HEK293T (cell line): Measurements from ENCODE around the gene STRADA.
"Not testable (repeated sequence)": the region's sequence is repeated elsewhere in the genome, so short reads cannot be mapped to it uniquely, and the experiment has no call there.

ENCODE experiments used
- CTCF ChIA-PET: fragments of 350-600 bp; formaldehyde crosslinking; extraction: SDS; loops from one replicate; lab custom pipeline; 2021; ENCODE audit warnings: antibody characterized with exemption, inconsistent platforms; lab: Yijun Ruan, JAX
- POLR2A ChIA-PET: fragments of 350-600 bp; formaldehyde crosslinking; extraction: SDS; loops from one replicate; lab custom pipeline; 2020; ENCODE audit warnings: antibody characterized with exemption, inconsistent platforms; lab: Yijun Ruan, JAX
- DNase-seq: peaks from one replicate; pipeline ENCODE4 v3.0.0; 2012; ENCODE audit warnings: mixed read lengths; ENCODE audit errors: extremely low spot score
- ARNT ChIP-seq: fragments of 450-650 bp; IDR thresholded peaks from 2 replicates; pipeline ENCODE4 v1.6.1; 2017; ENCODE audit warnings: mild to moderate bottlenecking
- BHLHE40 ChIP-seq: fragments of 450-650 bp; IDR thresholded peaks from 2 replicates; pipeline ENCODE4 v1.6.1; 2016; ENCODE audit warnings: mild to moderate bottlenecking, moderate library complexity, borderline replicate concordance
- CTBP1 ChIP-seq: fragments of 450-650 bp; IDR thresholded peaks from 2 replicates; pipeline ENCODE4 v1.6.1; 2016; ENCODE audit warnings: borderline replicate concordance
- ELF4 ChIP-seq: fragments of 450-650 bp; IDR thresholded peaks from 2 replicates; pipeline ENCODE4 v1.6.1; 2017; ENCODE audit warnings: antibody characterized with exemption
- FOXA1 ChIP-seq: fragments of 450-650 bp; IDR thresholded peaks from 2 replicates; pipeline ENCODE4 v1.6.1; 2016; ENCODE audit warnings: mild to moderate bottlenecking
- FOXK2 ChIP-seq: fragments of 450-650 bp; IDR thresholded peaks from 2 replicates; pipeline ENCODE4 v1.6.1; 2016; ENCODE audit warnings: mild to moderate bottlenecking
- FOXM1 ChIP-seq: fragments of 450-650 bp; IDR thresholded peaks from 2 replicates; pipeline ENCODE4 v1.6.1; 2017; ENCODE audit warnings: mild to moderate bottlenecking, borderline replicate concordance
- HDGF ChIP-seq: fragments of 450-650 bp; IDR thresholded peaks from 2 replicates; pipeline ENCODE4 v1.6.1; 2017; ENCODE audit warnings: antibody characterized with exemption, borderline replicate concordance
- L3MBTL2 ChIP-seq: fragments of 450-650 bp; conservative IDR thresholded peaks from 2 replicates; pipeline ENCODE4 v1.6.1; 2016; ENCODE audit warnings: mild to moderate bottlenecking
- LEF1 ChIP-seq: fragments of 450-650 bp; IDR thresholded peaks from 2 replicates; pipeline ENCODE4 v1.6.1; 2017; ENCODE audit warnings: mild to moderate bottlenecking, borderline replicate concordance
- NFRKB ChIP-seq: fragments of 450-650 bp; IDR thresholded peaks from 2 replicates; pipeline ENCODE4 v1.6.1; 2016; ENCODE audit warnings: mild to moderate bottlenecking, moderate library complexity
- PKNOX1 ChIP-seq: fragments of 450-650 bp; IDR thresholded peaks from 2 replicates; pipeline ENCODE4 v1.6.1; 2016
- SP1 ChIP-seq: fragments of 450-650 bp; IDR thresholded peaks from 2 replicates; pipeline ENCODE4 v1.6.1; 2017
- SUZ12 ChIP-seq: fragments of 450-650 bp; IDR thresholded peaks from 2 replicates; pipeline ENCODE4 v1.6.1; 2016; ENCODE audit warnings: mild to moderate bottlenecking
- TARDBP ChIP-seq: fragments of 450-650 bp; IDR thresholded peaks from 2 replicates; pipeline ENCODE4 v1.6.1; 2016
- ZNF384 ChIP-seq: fragments of 450-650 bp; IDR thresholded peaks from 2 replicates; pipeline ENCODE4 v1.6.1; 2016

The STRADA gene

DNA sequence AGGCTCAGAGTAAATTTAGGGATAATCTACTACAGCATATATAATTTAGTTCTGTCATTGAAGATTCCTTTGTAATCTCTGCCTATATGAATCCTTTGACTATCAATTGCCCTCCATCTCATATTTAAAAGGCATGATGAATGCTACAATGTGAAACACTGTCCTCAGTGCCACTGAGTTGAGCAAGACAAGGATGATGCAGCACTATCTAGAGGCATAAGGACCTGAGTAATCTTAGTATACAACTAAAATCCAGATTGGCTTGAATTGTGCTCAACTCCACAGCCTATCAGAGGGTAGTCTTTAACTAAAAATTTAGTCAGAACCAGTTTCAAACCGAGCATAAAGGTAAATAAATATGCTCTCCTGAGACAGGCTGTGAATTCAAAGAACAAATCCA is 11.6 kb upstream of the STRADA start:
- POLR2A ChIA-PET, result interaction anchor here (1.3 kb wide), 1 partner anchor 11 kb away, joined by 3 read pairs; no protein-coding TSS in a partner anchor
- DNase-seq, result no peak
- CTCF ChIA-PET, result no interaction called here
- TF ChIP-seq BHLHE40, result no peak
- no peak for TF ChIP-seq CTBP1
- no peak for TF ChIP-seq FOXM1
- no peak for TF ChIP-seq L3MBTL2
- TF ChIP-seq LEF1, result no peak
- no peak for TF ChIP-seq ARNT
- TF ChIP-seq SUZ12, result no peak
- no peak for TF ChIP-seq TARDBP
- no peak for TF ChIP-seq FOXK2
- TF ChIP-seq FOXA1, result no peak

DNA sequence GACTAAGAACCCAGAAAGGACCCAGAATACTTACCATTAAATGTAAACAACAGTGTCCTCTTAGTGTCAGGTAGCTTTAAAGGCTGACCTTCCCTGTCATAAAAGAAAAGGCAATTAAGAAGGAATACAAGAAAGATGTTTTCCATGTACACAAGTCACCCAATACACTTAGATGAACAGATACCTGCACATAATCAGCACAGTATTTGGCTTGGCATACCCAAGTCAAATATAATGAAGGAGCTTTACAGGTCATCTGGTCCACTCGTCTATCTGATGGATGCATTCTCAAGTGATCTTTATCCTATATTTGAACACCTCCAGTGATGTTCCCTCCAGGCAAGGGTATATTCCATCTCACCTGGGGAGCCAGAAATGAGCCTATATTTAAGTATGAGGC is 11.1 kb upstream of the STRADA start:
- POLR2A ChIA-PET, result interaction anchor here (1.3 kb wide), 1 partner anchor 10 kb away, joined by 3 read pairs; no protein-coding TSS in a partner anchor
- CTCF ChIA-PET, result no interaction called here
- no peak for TF ChIP-seq ZNF384
- no peak for TF ChIP-seq SP1
- no peak for TF ChIP-seq ELF4
- TF ChIP-seq L3MBTL2, result no peak
- no peak for TF ChIP-seq FOXK2
- TF ChIP-seq NFRKB, result no peak
- TF ChIP-seq LEF1, result no peak
- no peak for TF ChIP-seq SUZ12
- no peak for DNase-seq

- ChIA-PET CTCF (no interaction called here), POLR2A (no interaction called here)
- DNase-seq, result no peak
- no peak for TF ChIP-seq ARNT
- no peak for TF ChIP-seq FOXM1
- TF ChIP-seq FOXA1, result no peak
- no peak for TF ChIP-seq FOXK2
- no peak for TF ChIP-seq TARDBP
- TF ChIP-seq HDGF, result no peak
- no peak for TF ChIP-seq ELF4
- no peak for TF ChIP-seq BHLHE40
- TF ChIP-seq SP1, result no peak
- TF ChIP-seq NFRKB, result no peak
- no peak for TF ChIP-seq L3MBTL2
Measured at GRCh38 chr17:63751806-63752205, 10.2 kb upstream of the STRADA start.

DNA sequence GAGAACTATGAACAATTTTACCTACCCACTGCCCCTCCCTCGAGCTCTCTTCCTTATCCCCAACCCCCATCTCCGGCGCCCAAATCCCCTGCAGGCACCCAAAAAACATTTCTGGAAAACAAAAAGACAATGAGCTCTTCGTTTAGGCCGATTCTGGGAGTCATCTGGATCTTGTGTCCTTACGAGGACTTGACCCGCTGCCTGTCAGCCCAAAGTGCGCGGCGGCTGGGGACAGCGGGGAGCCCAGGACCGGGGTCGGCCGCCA is 524 bp downstream of the STRADA start:
- no peak for DNase-seq

DNA sequence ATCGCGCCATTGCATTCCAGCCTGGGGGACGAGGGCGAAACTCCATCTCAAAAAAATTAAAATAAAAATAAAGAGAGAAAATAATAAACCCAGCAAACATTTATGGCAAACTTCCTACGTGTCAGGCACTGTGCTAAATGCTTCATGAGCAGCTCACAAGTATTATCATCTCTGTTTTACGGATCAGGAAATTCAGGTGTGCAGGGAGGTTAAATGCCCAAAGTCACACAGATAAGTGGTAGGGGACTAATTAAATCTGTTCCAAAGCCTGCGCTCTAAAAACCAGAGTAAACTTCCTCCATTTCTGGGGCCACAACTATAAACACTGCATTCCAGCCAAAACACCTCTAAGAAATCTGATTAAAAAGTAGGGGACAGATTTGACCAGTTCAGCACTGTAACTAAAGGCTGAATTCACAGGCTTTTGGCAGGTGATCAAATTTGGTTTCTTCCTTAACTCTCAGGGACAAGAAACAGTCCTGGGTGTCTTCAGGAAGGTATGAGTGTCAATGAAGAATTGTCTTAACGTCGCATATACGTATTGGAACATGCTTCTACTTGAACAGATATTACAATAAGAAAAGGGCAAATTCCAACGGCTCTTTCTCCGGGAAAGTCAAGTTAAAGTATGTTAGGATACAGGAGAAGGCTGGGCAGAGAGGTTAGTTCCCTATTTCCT is 996 bp downstream of the STRADA start:
- CTCF ChIA-PET, result interaction anchor here (0.6 to 1.2 kb wide), 4 partner anchors 10 to 315 kb away, joined by 3 to 4 read pairs (median 4); partner anchors contain the start of gene TACO1
- no peak for DNase-seq
- POLR2A ChIA-PET, result interaction anchor here (0.6 to 1.4 kb wide), 7 partner anchors 8 to 86 kb away, joined by 3 to 13 read pairs (median 4); partner anchors contain the start of genes CCDC47 and DDX42
- TF ChIP-seq SP1, result no peak
- TF ChIP-seq FOXK2, result no peak
- TF ChIP-seq HDGF, result no peak
- no peak for TF ChIP-seq FOXA1
- TF ChIP-seq ELF4, result no peak
- TF ChIP-seq NFRKB, result no peak
- no peak for TF ChIP-seq SUZ12
- no peak for TF ChIP-seq L3MBTL2

More for the DNA sequence above, 524 bp downstream of the STRADA start:
- ChIA-PET POLR2A (interaction anchor here (0.6 to 1.4 kb wide), 7 partner anchors 9 to 85 kb away, joined by 3 to 13 read pairs (median 4); partner anchors contain the start of genes CCDC47 and DDX42), CTCF (interaction anchor here (1.0 kb wide), 1 partner anchor 10 kb away, joined by 4 read pairs; no protein-coding TSS in a partner anchor)
- TF ChIP-seq SUZ12, result no peak
- TF ChIP-seq FOXK2, result no peak
- no peak for TF ChIP-seq FOXM1
- no peak for TF ChIP-seq HDGF
- TF ChIP-seq CTBP1, result no peak
- no peak for TF ChIP-seq SP1
- no peak for TF ChIP-seq BHLHE40
- TF ChIP-seq ZNF384, result no peak
- TF ChIP-seq TARDBP, result no peak
- TF ChIP-seq FOXA1, result no peak
- TF ChIP-seq L3MBTL2, result no peak
- TF ChIP-seq ELF4, result no peak
- TF ChIP-seq PKNOX1, result no peak
- TF ChIP-seq ARNT, result no peak
- TF ChIP-seq LEF1, result no peak

DNA sequence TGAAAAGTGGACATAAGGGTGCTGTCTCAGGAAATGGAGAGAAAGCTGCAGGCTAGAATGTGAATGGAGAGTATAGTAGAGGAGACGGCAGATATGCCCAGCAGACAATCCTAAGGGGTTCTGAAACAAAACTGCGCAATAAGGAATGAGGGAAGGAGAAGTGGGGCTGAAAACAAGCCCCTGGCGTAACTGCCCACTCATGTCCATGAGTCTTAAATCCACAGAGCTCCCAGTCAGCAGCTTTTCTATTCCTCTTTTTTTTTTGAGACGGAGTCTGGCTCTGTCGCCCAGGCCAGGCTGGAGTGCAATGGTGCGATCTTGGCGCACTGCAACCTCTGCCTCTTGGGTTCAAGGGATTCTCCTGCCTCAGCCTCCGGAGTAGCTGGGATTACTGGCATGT is 5.9 kb downstream of the STRADA start:
- ChIA-PET POLR2A (no interaction called here), CTCF (interaction anchor here (1.0 kb wide), 1 partner anchor 130 kb away, joined by 5 read pairs; no protein-coding TSS in a partner anchor)
- TF ChIP-seq SP1 (no peak), HDGF (no peak), CTBP1 (no peak), SUZ12 (no peak), NFRKB (no peak), ZNF384 (no peak), FOXA1 (no peak), ELF4 (no peak), TARDBP (no peak), ARNT (no peak), BHLHE40 (no peak), FOXM1 (no peak), LEF1 (no peak), L3MBTL2 (no peak), FOXK2 (no peak)
- DNase-seq, result no peak

GRCh38 chr17:63722403-63722802 is 19.2 kb downstream of the STRADA start:
- ChIA-PET CTCF (interaction anchor here (1.0 kb wide), 1 partner anchor 12 kb away, joined by 3 read pairs; no protein-coding TSS in a partner anchor), POLR2A (interaction anchor here (1.2 kb wide), 1 partner anchor 20 kb away, joined by 3 read pairs; no protein-coding TSS in a partner anchor)
- TF ChIP-seq LEF1 (no peak), NFRKB (no peak)
- no peak for DNase-seq

DNA sequence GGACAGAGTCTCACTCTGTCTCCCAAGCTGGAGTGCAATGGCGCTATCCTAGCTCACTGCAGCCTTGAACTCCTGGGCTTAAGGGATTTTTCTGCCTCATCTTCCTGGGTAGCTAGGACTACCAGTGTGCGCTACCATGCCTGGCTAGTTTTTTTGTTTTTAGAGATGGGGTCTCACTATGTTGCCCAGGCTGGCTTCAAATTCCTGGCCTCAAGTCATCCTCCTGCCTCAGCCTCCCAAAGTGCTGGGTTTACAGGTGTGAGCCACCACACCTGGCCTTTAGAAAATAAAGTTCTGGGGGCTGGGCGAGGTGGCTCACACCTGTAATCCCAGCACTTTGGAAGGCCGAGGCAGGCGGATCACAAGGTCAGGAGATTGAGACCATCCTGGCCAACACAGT is 21.4 kb downstream of the STRADA start:
- CTCF ChIA-PET, POLR2A ChIA-PET, DNase-seq: not testable (repeated sequence)
